Tibial nerve (tissue), 3 donors: ENCODE results near the gene KIR2DL4.
"Not testable (repeated sequence)": the region's sequence is repeated elsewhere in the genome, so short reads cannot be mapped to it uniquely, and the experiment has no call there.

Experiments
- CTCF ChIP-seq, 5 experiments: fragments of 200-600 bp in 3 of 5; fragments of 450-650 bp in 2 of 5; sonication (generic) in 3 of 5; IDR thresholded peaks; one replicate each; pipeline ENCODE4 v1.5.1; 2016 to 2019; ENCODE audit warnings: antibody characterized with exemption in 5 of 5, mild to moderate bottlenecking in 3 of 5, moderate library complexity in 2 of 5
- POLR2A ChIP-seq, 2 donors: fragments of 450-650 bp; IDR thresholded peaks; one replicate each; pipeline ENCODE4 v1.6.1; 2017; ENCODE audit warnings: antibody characterized with exemption in 2 of 2, mild to moderate bottlenecking in 2 of 2, moderate library complexity in 2 of 2

- not testable (repeated sequence) for TF ChIP-seq CTCF, POLR2A (IDR thresholded peaks at IDR 0.05)
Measured at GRCh38 chr19:54786091-54786723, 17.2 kb upstream of the KIR2DL4 start.
